ENCODE measurements around the gene HYAL1.
"Not testable (repeated sequence)": the region's sequence is repeated elsewhere in the genome, so short reads cannot be mapped to it uniquely, and the experiment has no call there.

HYAL1 gene

GRCh38 chr3:50316657-50317242 is 13.4 kb upstream of the HYAL1 start:
- peak; percentile 85 for DNase-seq

GRCh38 chr3:50314816-50315215 is 11.4 kb upstream of the HYAL1 start:
- no peak for DNase-seq

- no peak for DNase-seq
These were observed 11.0 kb upstream of the HYAL1 start for GRCh38 chr3:50314342-50314741.

DNA sequence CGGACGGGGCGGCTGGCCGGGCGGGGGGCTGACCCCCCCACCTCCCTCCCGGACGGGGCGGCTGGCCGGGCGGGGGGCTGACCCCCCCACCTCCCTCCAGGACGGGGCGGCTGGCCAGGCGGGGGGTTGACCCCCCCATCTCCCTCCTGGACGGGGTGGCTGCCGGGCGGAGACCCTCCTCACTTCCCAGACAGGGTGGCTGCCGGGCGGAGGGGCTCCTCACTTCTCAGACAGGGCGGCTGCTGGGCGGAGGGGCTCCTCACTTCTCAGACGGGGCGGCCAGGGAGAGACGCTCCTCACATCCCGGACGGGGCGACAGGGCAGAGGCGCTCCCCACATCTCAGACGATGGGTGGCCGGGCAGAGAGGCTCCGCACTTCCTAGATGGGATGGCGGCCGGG is 8.7 kb upstream of the HYAL1 start:
- DNase-seq: not testable (repeated sequence)

- DNase-seq: no peak
These were observed 1.2 kb upstream of the HYAL1 start for GRCh38 chr3:50304601-50305000.

- no peak for DNase-seq
These were observed 1.0 kb downstream of the HYAL1 start for GRCh38 chr3:50302095-50303012.

DNA sequence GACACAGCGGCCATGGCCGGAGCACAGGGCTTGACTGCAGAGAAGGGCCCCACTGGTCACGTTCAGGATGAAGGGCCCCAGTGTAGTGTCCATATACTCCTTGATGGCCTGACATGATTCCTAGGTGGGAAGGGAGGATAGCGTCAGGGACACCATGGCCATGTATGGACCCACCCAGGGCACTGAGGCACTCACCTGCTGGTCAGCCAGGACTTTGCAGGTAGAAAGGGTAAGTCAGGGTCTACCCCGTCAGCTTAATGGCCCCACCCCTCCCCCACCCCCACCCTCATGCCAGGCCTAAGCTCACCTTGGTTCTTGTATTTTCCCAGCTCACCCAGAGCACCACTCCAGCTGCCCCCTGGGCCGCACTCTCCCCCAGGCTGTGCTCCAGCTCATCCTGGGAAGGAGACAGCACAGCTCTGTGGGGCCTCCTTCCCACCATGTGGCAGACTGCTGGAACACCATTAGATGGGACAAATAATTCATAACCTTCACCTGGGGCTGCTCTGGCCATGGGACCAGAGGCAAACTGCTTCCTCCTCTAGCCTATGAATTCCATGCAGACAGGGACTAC is 2.6 kb downstream of the HYAL1 start:
- DNase-seq: no peak

- no peak for DNase-seq
These were observed 3.3 kb downstream of the HYAL1 start for GRCh38 chr3:50299929-50300680.

- DNase-seq: no peak
These were observed 3.8 kb downstream of the HYAL1 start for GRCh38 chr3:50299638-50299928.

DNA sequence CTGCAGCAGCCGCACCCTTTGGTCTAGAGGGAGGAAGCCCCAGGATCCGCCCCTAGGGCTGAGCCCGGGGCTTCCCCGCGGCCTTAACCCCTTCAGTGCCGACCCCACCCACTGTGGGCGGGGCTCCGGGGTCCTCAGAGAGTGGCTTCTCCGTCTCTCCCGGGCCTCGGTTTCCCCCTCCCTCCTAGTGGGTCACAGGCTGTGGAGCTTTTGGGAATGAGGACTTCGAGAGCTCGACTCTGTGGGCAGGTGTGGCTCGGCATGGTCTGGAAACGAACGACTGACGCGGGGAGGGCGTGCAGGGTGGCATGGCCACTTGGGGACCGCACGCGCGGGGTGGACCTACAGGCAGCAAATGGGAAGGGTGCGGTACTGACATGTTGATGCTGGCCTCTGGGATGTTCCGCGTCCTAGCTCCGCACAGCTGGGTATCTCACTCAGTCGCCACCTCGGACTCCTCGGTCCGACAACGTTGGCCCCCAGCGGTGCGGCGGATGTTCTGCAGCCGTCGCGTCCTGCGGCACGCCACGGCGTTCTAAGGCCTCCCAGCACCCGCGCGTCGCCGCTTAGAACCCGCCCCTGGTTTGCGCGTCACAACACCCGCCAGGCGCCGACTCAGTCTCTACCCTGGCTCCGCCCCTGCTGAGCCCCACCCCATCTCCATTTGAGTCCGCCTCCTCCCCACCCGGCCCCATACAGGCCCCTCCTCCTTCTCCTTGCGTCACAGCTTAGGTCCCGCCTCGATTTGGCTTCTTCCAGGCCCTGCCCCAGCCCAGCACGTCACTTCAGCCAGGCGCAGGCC is 4.3 kb downstream of the HYAL1 start, which contains the start of the genes HYAL3 and NAA80:
Gene HYAL3, minus strand, starts transcription at position 570 of the 802 bp plus-strand sequence. CDS start 3,803 bp downstream, outside the sequence.
Gene NAA80, minus strand, starts transcription at position 570 of the 802 bp plus-strand sequence. CDS start 1,942 bp downstream, outside the sequence.
- peak; percentile 80 for DNase-seq

DNA sequence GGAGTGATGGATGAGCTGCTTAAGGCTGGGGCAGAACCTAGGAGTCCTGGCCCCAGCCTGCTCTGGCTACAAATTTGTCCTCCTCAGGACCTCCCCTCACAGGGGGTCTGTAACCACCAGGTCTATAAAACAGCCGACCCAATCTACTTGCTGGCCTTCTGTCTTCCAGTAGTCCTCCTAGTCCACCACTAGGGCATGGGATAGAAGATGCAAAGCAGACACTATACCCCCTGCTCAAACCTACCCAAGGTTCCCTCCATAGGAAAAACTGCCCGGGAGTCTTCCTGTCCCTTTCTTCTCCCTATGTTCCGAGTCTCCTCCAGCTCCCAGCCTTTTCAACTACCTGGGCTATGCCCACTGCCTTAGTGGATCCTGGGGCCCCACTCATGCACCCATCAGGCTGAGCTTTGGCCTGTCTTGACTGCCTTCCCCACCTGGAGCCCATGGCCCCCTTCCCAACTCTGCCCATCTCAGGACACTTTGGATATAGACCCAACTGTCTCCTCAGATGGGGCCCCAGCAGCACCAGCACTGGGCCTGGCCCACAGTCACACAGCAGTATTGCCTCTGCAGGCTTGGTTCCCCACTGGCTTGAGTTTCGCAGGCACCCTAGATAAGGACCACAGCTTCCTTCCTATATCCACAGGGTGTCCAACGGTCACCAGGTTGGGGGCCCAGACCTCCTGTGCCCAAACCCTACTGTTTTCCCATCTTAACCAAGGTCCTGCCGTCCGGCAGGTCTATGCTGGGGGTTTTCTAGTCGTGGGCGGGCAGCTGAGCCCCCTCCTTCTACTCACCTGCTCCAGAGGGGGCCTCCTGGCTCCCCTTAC is 5.3 kb downstream of the HYAL1 start:
- DNase-seq: no peak

- DNase-seq: no peak
These were observed 6.0 kb downstream of the HYAL1 start for GRCh38 chr3:50297384-50297775.

- DNase-seq: no peak
These were observed 6.5 kb downstream of the HYAL1 start for GRCh38 chr3:50296721-50297383.

DNA sequence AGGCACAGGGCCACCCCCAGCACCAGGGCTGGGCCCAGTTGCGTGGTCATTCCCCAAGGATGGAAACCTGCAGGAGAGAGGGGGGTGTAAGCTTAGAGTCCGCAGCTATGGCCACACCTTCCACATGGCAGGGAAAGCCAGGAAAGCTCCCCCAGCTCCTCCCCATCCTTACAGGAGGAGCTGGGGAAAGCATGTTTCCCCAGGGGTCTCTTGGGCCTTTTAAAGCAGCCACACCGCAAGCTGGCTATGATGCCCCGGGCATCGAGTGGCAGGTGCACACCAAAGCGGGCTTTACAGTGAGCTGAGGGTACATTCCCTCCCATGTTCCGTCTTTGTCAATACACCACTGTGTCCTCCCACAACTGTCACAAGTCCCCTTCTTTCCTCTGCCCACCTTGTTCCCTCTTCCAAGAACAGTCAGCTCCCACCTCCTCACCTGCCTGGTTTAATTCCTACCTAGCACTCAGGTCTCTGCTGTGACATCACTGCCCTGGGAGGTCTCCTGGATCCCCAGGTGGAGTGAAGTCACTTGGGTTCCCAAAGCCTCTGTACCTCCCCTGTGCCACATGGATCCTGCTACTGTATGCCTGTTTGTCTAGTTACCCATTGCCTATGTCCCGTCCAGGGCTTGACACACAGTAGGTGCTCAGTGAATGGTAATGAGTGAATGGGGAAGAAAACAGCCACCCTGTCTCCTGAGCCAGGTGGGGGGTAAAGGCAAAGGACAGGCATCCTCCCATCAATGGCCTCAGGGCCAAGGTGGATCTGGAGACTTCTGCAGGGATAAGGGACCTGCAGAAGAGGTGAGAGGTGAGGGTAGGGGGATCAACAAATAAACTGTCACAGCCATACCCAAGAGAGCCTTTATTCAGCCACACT is 7.6 kb downstream of the HYAL1 start:
- DNase-seq: no peak

DNA sequence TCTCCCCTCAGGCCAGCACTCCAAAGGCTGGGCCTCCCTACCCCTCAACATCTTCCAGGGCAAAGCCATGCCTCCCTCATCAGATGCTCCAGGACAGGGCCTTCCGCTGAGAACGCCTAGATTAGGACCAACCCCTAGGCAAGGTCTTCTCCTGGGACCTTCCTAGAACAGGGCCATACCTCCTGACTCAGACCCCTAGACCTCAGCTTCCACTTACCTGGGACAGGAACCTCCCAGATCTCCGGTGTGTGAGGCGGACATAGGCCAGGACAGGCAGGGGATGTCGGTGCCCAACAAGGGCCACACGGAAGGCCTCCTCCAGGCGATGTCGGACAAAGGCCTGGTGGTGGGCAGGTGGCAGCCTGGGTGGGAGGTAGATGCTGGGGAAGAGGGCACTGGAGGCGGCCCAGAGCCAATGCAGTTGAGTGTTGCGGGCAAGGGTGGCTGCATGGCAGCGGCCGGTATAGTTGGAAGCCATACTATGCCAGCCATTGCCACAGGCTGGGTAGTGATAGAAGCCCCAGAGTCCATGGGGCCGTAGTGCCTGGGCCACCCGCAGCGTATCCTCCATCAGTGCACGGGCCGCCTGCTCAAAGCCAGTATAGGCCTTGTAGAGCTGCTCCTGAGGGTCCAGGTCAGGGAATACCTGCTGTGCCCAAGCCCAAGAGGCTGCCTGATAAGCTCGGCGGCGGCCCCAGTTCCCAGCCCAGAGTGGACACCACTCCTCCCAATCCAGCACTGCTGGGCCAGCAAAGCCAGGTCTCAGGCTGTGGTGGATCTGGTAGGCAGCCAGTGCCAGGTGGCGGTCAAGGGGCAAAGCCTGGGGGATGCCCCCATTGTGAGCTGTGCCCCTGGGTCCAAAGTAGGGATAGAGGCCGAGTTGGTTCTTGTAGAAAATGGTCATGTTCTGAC is 8.6 kb downstream of the HYAL1 start:
- DNase-seq: no peak

DNA sequence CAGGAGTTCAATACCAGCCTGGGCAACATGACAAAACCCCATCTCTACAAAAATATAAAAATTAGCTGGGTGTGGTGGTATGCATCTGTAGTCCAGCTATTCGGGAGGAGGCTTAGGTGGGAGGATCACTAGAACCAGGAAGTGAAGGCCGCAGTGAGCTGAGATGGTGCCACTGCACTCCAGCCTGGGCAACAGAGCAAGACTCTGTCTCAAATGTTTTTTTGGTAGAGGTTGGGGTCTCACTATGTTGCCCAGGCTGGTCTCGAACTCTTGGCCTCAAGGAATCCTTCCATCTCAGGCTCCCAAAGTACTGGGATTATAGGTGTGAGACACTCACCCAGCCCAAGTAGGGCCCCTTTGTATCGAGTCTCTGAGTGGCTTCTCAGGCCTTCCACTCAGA is 9.3 kb downstream of the HYAL1 start:
- no peak for DNase-seq

DNA sequence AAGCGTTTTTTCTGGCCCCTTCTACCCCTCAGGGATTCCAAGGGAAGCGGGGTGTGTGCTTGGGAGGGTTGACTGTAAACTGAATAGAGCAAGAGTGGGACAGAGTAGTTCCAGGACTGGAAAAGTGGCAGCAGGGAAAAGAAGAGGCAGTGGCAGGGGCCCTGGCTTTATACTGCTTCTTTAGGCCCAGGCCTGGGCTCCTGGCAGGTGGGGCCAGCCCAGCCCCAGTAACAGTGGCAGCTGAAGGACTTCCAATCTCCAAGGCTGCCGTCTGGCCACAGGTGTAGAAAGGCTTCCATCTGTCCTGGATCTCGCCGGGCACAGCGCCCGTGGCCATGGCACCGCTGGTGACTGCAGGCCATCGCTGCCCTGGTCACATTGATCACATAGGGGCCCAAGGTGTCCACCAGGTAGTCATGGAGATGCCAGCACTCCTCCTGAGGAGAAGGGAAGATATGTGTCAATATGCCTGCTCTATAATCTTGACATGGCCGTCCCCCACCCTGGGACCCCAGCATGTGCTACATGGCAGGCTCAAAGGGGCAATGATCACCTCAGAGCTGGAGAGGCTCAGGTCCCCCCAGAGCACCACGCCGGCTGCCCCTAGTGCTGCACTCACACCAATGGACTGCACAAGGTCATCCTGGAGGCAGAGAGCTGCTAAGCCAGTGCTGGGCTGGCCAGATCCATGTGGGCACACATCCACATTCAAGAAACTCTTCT is 10.1 kb downstream of the HYAL1 start:
- DNase-seq: no peak

Measured in NCI-H226 (cell line).